ENCODE results near the gene ABI3. TPM values are rescaled to one million over a fixed set of nuclear protein-coding genes. Genes with fewer than 3 reads are reported as not detected.

The ABI3 gene
- total RNA-seq, 4 donors from 2014 or later = 1.5 to 8.8 (median 4.2) TPM

GRCh38 chr17:49203796-49204195, 6.7 kb upstream of the ABI3 start:
- intact Hi-C loops (cut with DNase I) = no loop called here
- 53 to 76% methylated on average over 2 of the region's 2 CpGs for WGBS, 2 donors
- no peak overlapping the region for H3K4me3 ChIP-seq

GRCh38 chr17:49204516-49204915, 6.0 kb upstream of the ABI3 start:
- no peaks in the 10 kb centered on the region for H3K36me3 ChIP-seq
- H3K27me3 ChIP-seq = peaks cover 0 to 41% (median 0%) of the 10 kb centered on the region in 4 donors
- no peaks in the 10 kb centered on the region for H3K9me3 ChIP-seq
- 90 to 91% methylated on average over 2 of the region's 2 CpGs for WGBS, 2 donors
- no peak overlapping the region for H3K4me3 ChIP-seq
- DNase-seq = no peak
- no peak overlapping the region for H3K27ac ChIP-seq
- intact Hi-C loops (cut with DNase I) = no loop called here
- TF ChIP-seq CTCF (IDR thresholded peaks at IDR 0.05) = no peak
- TF ChIP-seq POLR2A (IDR thresholded peaks at IDR 0.05) = no peak
- peaks cover 0 to 10% (median 6%) of the 10 kb centered on the region in 3 donors for H3K4me1 ChIP-seq

More at GRCh38 chr17:49203796-49204195, 6.7 kb upstream of the ABI3 start:
- no peak overlapping the region for H3K27ac ChIP-seq
- peaks cover 0 to 35% (median 0%) of the 10 kb centered on the region in 4 donors for H3K27me3 ChIP-seq
- no peaks in the 10 kb centered on the region for H3K9me3 ChIP-seq
- no peaks in the 10 kb centered on the region for H3K36me3 ChIP-seq
- TF ChIP-seq CTCF (IDR thresholded peaks at IDR 0.05) (no peak), POLR2A (IDR thresholded peaks at IDR 0.05) (no peak)
- no peak for DNase-seq
- H3K4me1 ChIP-seq = peaks cover 0 to 3% (median 0%) of the 10 kb centered on the region in 3 donors

- no peaks in the 10 kb centered on the region for H3K9me3 ChIP-seq
- TF ChIP-seq POLR2A (IDR thresholded peaks at IDR 0.05) = no peak
- no peak for TF ChIP-seq CTCF (IDR thresholded peaks at IDR 0.05)
- DNase-seq = no peak
- peak overlapping the region in 1 of 4 donors; percentile 65 for H3K4me3 ChIP-seq
- no peaks in the 10 kb centered on the region for H3K36me3 ChIP-seq
- intact Hi-C loops (cut with DNase I) = no loop called here
- peak overlapping the region in 1 of 4 donors; percentile 83 for H3K27ac ChIP-seq
- H3K4me1 ChIP-seq = peaks cover 0 to 32% (median 11%) of the 10 kb centered on the region in 3 donors
- WGBS, 2 donors = 79 to 84% methylated on average over 10 of the region's 10 CpGs
- peaks cover 0 to 52% (median 0%) of the 10 kb centered on the region in 4 donors for H3K27me3 ChIP-seq
Observed at GRCh38 chr17:49209061-49209571, 1.4 kb upstream of the ABI3 start.

- Histone ChIP-seq H3K27me3 (peaks cover 0 to 35% (median 0%) of the 10 kb centered on the region in 4 donors), H3K4me3 (peak overlapping the region in 2 of 4 donors; percentile 46 to 65), H3K9me3 (no peaks in the 10 kb centered on the region), H3K27ac (peak overlapping the region in 1 of 4 donors; percentile 6), H3K36me3 (no peaks in the 10 kb centered on the region), H3K4me1 (peaks cover 15 to 72% (median 23%) of the 10 kb centered on the region in 3 donors)
- TF ChIP-seq CTCF (IDR thresholded peaks at IDR 0.05) (no peak), POLR2A (IDR thresholded peaks at IDR 0.05) (no peak)
- DNase-seq = no peak
- intact Hi-C loops (cut with DNase I) = no loop called here
- WGBS, 2 donors = 29 to 57% methylated on average over 1 to 4 of the region's 5 CpGs
Observed at GRCh38 chr17:49213399-49213798, 2.9 kb downstream of the ABI3 start.

GRCh38 chr17:49213847-49214246, 3.3 kb downstream of the ABI3 start:
- WGBS, 2 donors = 67 to 73% methylated on average over 2 of the region's 2 CpGs
- DNase-seq = no peak
- TF ChIP-seq CTCF (IDR thresholded peaks at IDR 0.05) (no peak), POLR2A (IDR thresholded peaks at IDR 0.05) (no peak)
- H3K27me3 ChIP-seq = peaks cover 0 to 33% (median 0%) of the 10 kb centered on the region in 4 donors
- intact Hi-C loops (cut with DNase I) = no loop called here
- peaks cover 15 to 74% (median 20%) of the 10 kb centered on the region in 3 donors for H3K4me1 ChIP-seq
- H3K4me3 ChIP-seq = peak overlapping the region in 2 of 4 donors; percentile 46 to 65
- no peaks in the 10 kb centered on the region for H3K36me3 ChIP-seq
- no peaks in the 10 kb centered on the region for H3K9me3 ChIP-seq
- peak overlapping the region in 3 of 4 donors; percentile 39 to 56 (median 54) for H3K27ac ChIP-seq

Data from esophagus squamous epithelium (tissue), 5 donors.